IMR-90 (cell line): ENCODE results near the gene PAM. TPM values are rescaled to one million over a fixed set of nuclear protein-coding genes. Genes with fewer than 3 reads are reported as not detected.

Source experiments
- ATAC-seq: fragments of 200-7000 bp; cut with Tn5 transposase; 2 replicates; pipeline ENCODE4 v1.9.1; 2020; ENCODE audit warnings: low read depth, mild to moderate bottlenecking, moderate library complexity
- BruUV-seq: library from RNA; stranded (reverse); fragments of 400-500 nt; replicated peaks from 2 replicates; lab custom pipeline; 2021; lab: Mats Ljungman, UMichigan
- CTCF ChIA-PET: fragments of 300-600 bp; formaldehyde crosslinking; extraction: SDS; loops from one replicate; lab custom pipeline; 2021; ENCODE audit warnings: antibody characterized with exemption; lab: Yijun Ruan, JAX
- POLR2A ChIA-PET: fragments of 300-600 bp; sonication (Branson Sonifier 250); formaldehyde crosslinking; loops from one replicate; lab custom pipeline; 2022; ENCODE audit warnings: antibody characterized with exemption; ENCODE audit not compliant: unreplicated experiment; lab: Charles Lee
- DNase-seq: peaks from one replicate; pipeline ENCODE4 v3.0.0; 2013
- H2AFZ ChIP-seq: replicated peaks from 2 replicates; pipeline ENCODE3; 2013; ENCODE audit warnings: low read length, mild to moderate bottlenecking; ENCODE audit not compliant: poor library complexity
- H2AK5ac ChIP-seq: 2 replicates; pipeline ENCODE4 v1.6.1; 2013; ENCODE audit warnings: low read depth, low read length, inconsistent platforms
- H2AK9ac ChIP-seq: replicated peaks from 2 replicates; pipeline ENCODE3; 2013; ENCODE audit warnings: mild to moderate bottlenecking, low read depth, low read length, moderate library complexity; ENCODE audit not compliant: poor library complexity
- H2BK120ac ChIP-seq: 2 replicates; pipeline ENCODE4 v1.6.1; 2013; ENCODE audit warnings: low read depth, low read length, inconsistent platforms
- H2BK15ac ChIP-seq: 3 replicates; pipeline ENCODE4 v1.6.1; 2013; ENCODE audit warnings: low read depth, low read length, inconsistent platforms
- H2BK20ac ChIP-seq: 2 replicates; pipeline ENCODE4 v1.6.1; 2013; ENCODE audit warnings: low read depth, mild to moderate bottlenecking, inconsistent platforms, low read length, moderate library complexity
- H2BK5ac ChIP-seq: 2 replicates; pipeline ENCODE4 v1.6.1; 2013; ENCODE audit warnings: mild to moderate bottlenecking, low read depth, low read length, inconsistent platforms; ENCODE audit not compliant: poor library complexity, severe bottlenecking
- H3K14ac ChIP-seq: replicated peaks from 2 replicates; pipeline ENCODE4 v1.6.1; 2013; ENCODE audit warnings: low read depth, low read length, inconsistent platforms
- H3K18ac ChIP-seq: 2 replicates; pipeline ENCODE4 v1.6.1; 2013; ENCODE audit warnings: low read depth, low read length, control low read depth
- H3K23ac ChIP-seq: 2 replicates; pipeline ENCODE4 v1.6.1; 2013; ENCODE audit warnings: low read depth, low read length, inconsistent platforms
- H3K27ac ChIP-seq: 2 replicates; pipeline ENCODE4 v1.5.1; 2013; ENCODE audit warnings: mild to moderate bottlenecking, control low read depth, low read length; ENCODE audit not compliant: insufficient read depth
- H3K27me3 ChIP-seq: 2 replicates; pipeline ENCODE4 v1.6.1; 2013; ENCODE audit warnings: low read length; ENCODE audit not compliant: control insufficient read depth, insufficient read depth
- H3K36me3 ChIP-seq: 2 replicates; pipeline ENCODE4 v1.6.1; 2013; ENCODE audit warnings: low read length, mixed read lengths; ENCODE audit not compliant: control insufficient read depth, insufficient read depth
- H3K4ac ChIP-seq: 2 replicates; pipeline ENCODE4 v1.6.1; 2013; ENCODE audit warnings: low read depth, low read length, inconsistent platforms
- H3K4me1 ChIP-seq: 2 replicates; pipeline ENCODE4 v1.6.1; 2013; ENCODE audit warnings: low read length, mixed read lengths; ENCODE audit not compliant: control insufficient read depth, insufficient read depth
- H3K4me2 ChIP-seq: 2 replicates; pipeline ENCODE4 v1.6.1; 2013; ENCODE audit warnings: low read depth, mild to moderate bottlenecking, control low read depth, low read length, moderate library complexity
- H3K4me3 ChIP-seq: 2 replicates; pipeline ENCODE4 v1.5.1; 2013; ENCODE audit warnings: low read depth, mild to moderate bottlenecking, control low read depth, low read length, moderate library complexity; ENCODE audit not compliant: insufficient read depth
- H3K56ac ChIP-seq: 2 replicates; pipeline ENCODE4 v1.6.1; 2013; ENCODE audit warnings: low read length, inconsistent platforms; ENCODE audit not compliant: insufficient read depth; ENCODE audit errors: extremely low read depth
- H3K79me1 ChIP-seq, 2 experiments: 2 replicates each; pipeline ENCODE4 v1.6.1; 2013; ENCODE audit warnings: low read length in 2 of 2, inconsistent platforms in 1 of 2, low read depth in 1 of 2
- H3K9ac ChIP-seq: 2 replicates; pipeline ENCODE4 v1.6.1; 2013; ENCODE audit warnings: low read depth, low read length, control low read depth
- H3K9me1 ChIP-seq: 2 replicates; pipeline ENCODE4 v1.6.1; 2013; ENCODE audit warnings: low read length, inconsistent platforms; ENCODE audit not compliant: insufficient read depth
- H3K9me3 ChIP-seq: 2 replicates; pipeline ENCODE4 v1.6.1; 2013; ENCODE audit warnings: low read length; ENCODE audit not compliant: control insufficient read depth, insufficient read depth
- H4K20me1 ChIP-seq: 2 replicates; pipeline ENCODE4 v1.6.1; 2013; ENCODE audit warnings: low read length, inconsistent platforms; ENCODE audit not compliant: insufficient read depth
- H4K5ac ChIP-seq: 2 replicates; pipeline ENCODE4 v1.6.1; 2013; ENCODE audit warnings: mild to moderate bottlenecking, low read depth, low read length, control low read depth
- H4K8ac ChIP-seq, 2 experiments: 2 replicates each; pipeline ENCODE4 v1.6.1; 2013; ENCODE audit warnings: low read depth in 2 of 2, low read length in 2 of 2, control low read depth in 1 of 2, inconsistent platforms in 1 of 2
- H4K91ac ChIP-seq: 2 replicates; pipeline ENCODE4 v1.6.1; 2013; ENCODE audit warnings: low read depth, low read length, inconsistent platforms; ENCODE audit not compliant: insufficient read depth
- BHLHE40 ChIP-seq: fragments of 150-350 bp; IDR thresholded peaks from 2 replicates; pipeline ENCODE4 v1.6.1; 2016; ENCODE audit warnings: mild to moderate bottlenecking, low read depth, low read length
- CEBPB ChIP-seq: IDR thresholded peaks from 2 replicates; pipeline ENCODE4 v1.6.1; 2012; ENCODE audit warnings: low read depth, low read length, improper control_type of control experiment
- CHD1 ChIP-seq: IDR thresholded peaks from 2 replicates; pipeline ENCODE4 v1.6.1; 2012; ENCODE audit warnings: low read depth, low read length, improper control_type of control experiment
- CTCF ChIP-seq: conservative IDR thresholded peaks from 2 replicates; pipeline ENCODE4 v1.5.1; 2012; ENCODE audit warnings: mild to moderate bottlenecking, low read depth, low read length, improper control_type of control experiment
- FOS ChIP-seq: fragments of 150-350 bp; IDR thresholded peaks from 2 replicates; pipeline ENCODE4 v1.6.1; 2016; ENCODE audit warnings: low read depth, low read length
- MAFK ChIP-seq: IDR thresholded peaks from 2 replicates; pipeline ENCODE4 v1.6.1; 2012; ENCODE audit warnings: low read depth, low read length, improper control_type of control experiment
- MAZ ChIP-seq: IDR thresholded peaks from 2 replicates; pipeline ENCODE4 v1.6.1; 2012; ENCODE audit warnings: low read depth, mild to moderate bottlenecking, low read length, improper control_type of control experiment, moderate library complexity, borderline replicate concordance
- MXI1 ChIP-seq: IDR thresholded peaks from 2 replicates; pipeline ENCODE4 v1.6.1; 2012; ENCODE audit warnings: low read depth, mild to moderate bottlenecking, low read length, moderate library complexity, borderline replicate concordance
- NFE2L2 ChIP-seq: fragments of 150-350 bp; IDR thresholded peaks from 2 replicates; pipeline ENCODE4 v1.6.1; 2016; ENCODE audit warnings: low read depth, mild to moderate bottlenecking, low read length
- POLR2A ChIP-seq: IDR thresholded peaks from 2 replicates; pipeline ENCODE4 v1.6.1; 2012; ENCODE audit warnings: mild to moderate bottlenecking, low read depth, low read length
- RAD21 ChIP-seq: IDR thresholded peaks from 2 replicates; pipeline ENCODE4 v1.6.1; 2012; ENCODE audit warnings: low read length, improper control_type of control experiment
- RCOR1 ChIP-seq: IDR thresholded peaks from 2 replicates; pipeline ENCODE4 v1.6.1; 2012; ENCODE audit warnings: mild to moderate bottlenecking, low read length, improper control_type of control experiment; ENCODE audit not compliant: insufficient replicate concordance
- RFX5 ChIP-seq: IDR thresholded peaks from 2 replicates; pipeline ENCODE4 v1.8.0; 2012; ENCODE audit warnings: low read depth, mild to moderate bottlenecking, low read length, moderate library complexity
- SMC3 ChIP-seq: fragments of 150-350 bp; IDR thresholded peaks from 2 replicates; pipeline ENCODE4 v1.6.1; 2016; ENCODE audit warnings: low read depth, mild to moderate bottlenecking, antibody characterized with exemption, low read length, moderate library complexity
- WGBS, 2 experiments: methylation state at CpG; one replicate each; pipeline versions ENCODE4 v1.1.5 to v1.1.7; 2013; ENCODE audit warnings: missing lambda C conversion rate in 2 of 2; ENCODE audit not compliant: insufficient read length in 1 of 2; ENCODE audit errors: extremely low coverage in 2 of 2; 5-methylcytosine and 5-hydroxymethylcytosine counted together
- dilution Hi-C: fragments of 300-500 bp; cut with HindIII; formaldehyde crosslinking; loops from one replicate; pipeline ENCODE4 v1.14.3; 2018; ENCODE audit warnings: low sequenced_read_pairs; ENCODE audit not compliant: unreplicated experiment
- in situ Hi-C: fragments of 300-500 bp; cut with MboI; formaldehyde crosslinking; loops from 3 replicates; pipeline ENCODE4 v1.14.3; 2019; ENCODE audit warnings: low sequenced_read_pairs, inconsistent platforms, mixed read lengths
- intact Hi-C: fragments of 100-400 bp; cut with micrococcal nuclease; formaldehyde crosslinking; loops from 2 replicates; pipeline ENCODE4 v1.10.0; 2022
- polyA plus RNA-seq, 3 experiments: library from polyadenylated mRNA; depleted of rRNA; stranded (reverse); fragments of >200 nt; gene quantifications; 2 replicates each; pipeline ENCODE4 v1.2.3, GENCODE V29; 2012; ENCODE audit warnings: low replicate concordance in 1 of 3
- total RNA-seq: library from RNA; depleted of rRNA; stranded (reverse); fragments of >200 nt; gene quantifications from 2 replicates; pipeline ENCODE4 v1.2.3, GENCODE V29; 2012
- TF ChIP-seq, protein P1 (sequence below): fragments of 150-350 bp; IDR thresholded peaks from 2 replicates; pipeline ENCODE4 v1.6.1; 2016; ENCODE audit warnings: low read depth, mild to moderate bottlenecking, low read length, moderate library complexity, borderline replicate concordance
- TF ChIP-seq, protein P2 (sequence below): fragments of 150-350 bp; IDR thresholded peaks from 2 replicates; pipeline ENCODE4 v1.6.1; 2017; ENCODE audit warnings: mild to moderate bottlenecking, antibody characterized with exemption, low read length, low read depth

The PAM gene
- total and polyA plus RNA-seq, 2 of the 4 experiments (the other 2 are of a cell fraction), result 115 to 179 TPM

DNA sequence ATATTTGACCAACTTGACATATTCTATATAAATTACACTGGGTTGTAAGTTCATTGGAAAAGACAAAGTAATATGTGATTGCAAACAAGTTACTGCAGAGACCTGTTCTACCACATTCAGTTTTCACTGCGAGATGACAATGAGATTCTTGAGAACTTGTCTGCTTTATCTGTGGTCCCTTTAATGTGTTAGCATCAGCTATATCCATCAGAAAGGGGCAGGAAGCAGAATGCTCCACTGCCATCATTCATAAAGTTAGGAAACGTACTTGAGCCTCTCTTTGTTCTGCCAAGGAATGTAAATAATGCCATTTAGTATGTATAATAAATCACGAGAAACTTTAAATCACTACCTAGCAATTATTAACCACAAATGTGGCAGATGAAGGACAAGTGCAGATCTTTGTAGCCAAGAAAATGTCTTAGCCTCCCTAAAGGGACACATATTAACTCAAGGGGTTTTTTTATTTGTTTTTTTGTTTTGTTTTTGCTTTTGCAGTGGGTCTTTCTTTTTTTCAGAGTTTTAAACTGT is 305.4 kb downstream of the PAM start:
- no peak overlapping the region for H3K4ac ChIP-seq
- no peak overlapping the region for H2BK5ac ChIP-seq
- H3K56ac ChIP-seq, result no peak overlapping the region
- H3K27me3 ChIP-seq, result no peaks in the 10 kb centered on the region
- CTCF ChIA-PET, result no interaction called here
- no peak overlapping the region for H3K4me3 ChIP-seq
- POLR2A ChIA-PET, result no interaction called here
- no peak for ATAC-seq
- intact Hi-C loops, result no loop called here
- H3K36me3 ChIP-seq, result no peaks in the 10 kb centered on the region
- no peak for TF ChIP-seq CEBPB
- TF ChIP-seq, protein P1, sequence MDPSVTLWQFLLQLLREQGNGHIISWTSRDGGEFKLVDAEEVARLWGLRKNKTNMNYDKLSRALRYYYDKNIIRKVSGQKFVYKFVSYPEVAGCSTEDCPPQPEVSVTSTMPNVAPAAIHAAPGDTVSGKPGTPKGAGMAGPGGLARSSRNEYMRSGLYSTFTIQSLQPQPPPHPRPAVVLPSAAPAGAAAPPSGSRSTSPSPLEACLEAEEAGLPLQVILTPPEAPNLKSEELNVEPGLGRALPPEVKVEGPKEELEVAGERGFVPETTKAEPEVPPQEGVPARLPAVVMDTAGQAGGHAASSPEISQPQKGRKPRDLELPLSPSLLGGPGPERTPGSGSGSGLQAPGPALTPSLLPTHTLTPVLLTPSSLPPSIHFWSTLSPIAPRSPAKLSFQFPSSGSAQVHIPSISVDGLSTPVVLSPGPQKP, result no peak
- TF ChIP-seq RFX5, result no peak
- TF ChIP-seq NFE2L2, result no peak
- TF ChIP-seq POLR2A, result no peak
- TF ChIP-seq SMC3, result no peak
- no peak for TF ChIP-seq RAD21
- TF ChIP-seq CHD1, result no peak
- TF ChIP-seq BHLHE40, result no peak
- no peak for TF ChIP-seq RCOR1
- TF ChIP-seq MAZ, result no peak
- TF ChIP-seq FOS, result no peak
- no peak for TF ChIP-seq MAFK
- no peak for TF ChIP-seq MXI1
- TF ChIP-seq CTCF, result no peak
- TF ChIP-seq, protein P2, sequence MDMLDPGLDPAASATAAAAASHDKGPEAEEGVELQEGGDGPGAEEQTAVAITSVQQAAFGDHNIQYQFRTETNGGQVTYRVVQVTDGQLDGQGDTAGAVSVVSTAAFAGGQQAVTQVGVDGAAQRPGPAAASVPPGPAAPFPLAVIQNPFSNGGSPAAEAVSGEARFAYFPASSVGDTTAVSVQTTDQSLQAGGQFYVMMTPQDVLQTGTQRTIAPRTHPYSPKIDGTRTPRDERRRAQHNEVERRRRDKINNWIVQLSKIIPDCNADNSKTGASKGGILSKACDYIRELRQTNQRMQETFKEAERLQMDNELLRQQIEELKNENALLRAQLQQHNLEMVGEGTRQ, result no peak
- H3K4me2 ChIP-seq, result no peak overlapping the region
- in situ Hi-C loops, result no loop called here
- H2BK120ac ChIP-seq, result no peak overlapping the region
- H3K4me1 ChIP-seq, result no peaks in the 10 kb centered on the region
- WGBS, 2 experiments, result 33% methylated on average over 1 of the region's 3 CpGs; no CpG with 5 or more reads in 1 of the 2 experiments
- no peaks in the 10 kb centered on the region for H4K20me1 ChIP-seq
- no peak overlapping the region for H4K8ac ChIP-seq
- no peak overlapping the region for H3K9ac ChIP-seq
- H2BK15ac ChIP-seq, result no peak overlapping the region
- no peak overlapping the region for H4K5ac ChIP-seq
- no peak overlapping the region for H2AK5ac ChIP-seq
- BruUV-seq, result no TSS peak
- H3K27ac ChIP-seq, result no peak overlapping the region
- DNase-seq, result no peak
- dilution Hi-C loops, result no loop called here
- no peak overlapping the region for H3K18ac ChIP-seq
- no peak overlapping the region for H2AK9ac ChIP-seq
- H3K79me1 ChIP-seq, result no peaks in the 10 kb centered on the region
- no peak overlapping the region for H2BK20ac ChIP-seq
- no peak overlapping the region for H3K14ac ChIP-seq
- H2AFZ ChIP-seq, result no peak overlapping the region
- no peak overlapping the region for H4K91ac ChIP-seq
- H3K23ac ChIP-seq, result no peak overlapping the region
- no peaks in the 10 kb centered on the region for H3K9me3 ChIP-seq
- no peaks in the 10 kb centered on the region for H3K9me1 ChIP-seq
